ENCODE results near the gene APOA4.

DNA sequence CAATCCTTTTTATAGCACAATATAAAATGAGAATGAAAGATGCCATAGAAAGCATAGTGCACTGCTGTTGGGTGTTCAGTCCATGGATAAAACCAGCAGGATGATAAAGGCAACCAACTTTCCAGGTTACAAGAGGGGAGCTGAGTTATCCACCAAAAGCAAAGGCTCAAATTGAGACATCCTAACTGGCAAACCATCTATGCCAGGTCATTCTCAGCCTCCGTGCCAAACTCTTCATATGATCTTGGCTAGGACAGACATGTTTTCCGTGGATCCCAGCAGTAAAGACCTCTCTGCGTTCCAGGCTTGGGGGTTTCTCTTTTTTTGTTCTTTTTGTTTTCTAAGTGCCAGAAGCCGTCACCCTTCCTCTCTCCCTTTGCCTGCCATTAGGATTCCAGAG lies 21.6 kb upstream of the APOA4 start:
- TF ChIP-seq ZNF274 (CRISPR knock-in tag; IDR thresholded peaks at IDR 0.05): no peak
- no peak for TF ChIP-seq CREB1 (IDR thresholded peaks at IDR 0.05)
- no peak for TF ChIP-seq CREB1 (CRISPR knock-in tag; IDR thresholded peaks at IDR 0.05)
- TF ChIP-seq ZNF766 (CRISPR knock-in tag; IDR thresholded peaks at IDR 0.05; ENCODE audit: borderline replicate concordance): no peak
- TF ChIP-seq EZH2 (conservative IDR thresholded peaks at IDR 0.05; ENCODE audit: low read depth, low read length): no peak
- TF ChIP-seq DMAP1 (CRISPR knock-in tag; IDR thresholded peaks at IDR 0.05): no peak
- TF ChIP-seq ZNF883 (CRISPR knock-in tag; IDR thresholded peaks at IDR 0.05; ENCODE audit: not compliant biosample characterization): no peak
- TF ChIP-seq THAP11 (CRISPR knock-in tag; IDR thresholded peaks at IDR 0.05): no peak
- no peak for TF ChIP-seq ARHGAP35 (CRISPR knock-in tag; IDR thresholded peaks at IDR 0.05; ENCODE audit: borderline replicate concordance)

Measured in HepG2 (cell line).